ENCODE data around the gene CD58.

Gene CD58

GRCh38 chr1:116508085-116508983 is 62.5 kb downstream of the CD58 start:
- DNase-seq: no peak

- no peak for DNase-seq
These were observed 63.2 kb downstream of the CD58 start for GRCh38 chr1:116507631-116508030.

GRCh38 chr1:116506132-116507004 is 64.5 kb downstream of the CD58 start:
- DNase-seq: no peak

GRCh38 chr1:116504308-116505156 is 66.3 kb downstream of the CD58 start:
- DNase-seq: peak; percentile 98 to 99

- DNase-seq: peak; percentile 21 to 43
These were observed 67.1 kb downstream of the CD58 start for GRCh38 chr1:116503546-116504307.

- DNase-seq: no peak
These were observed 68.0 kb downstream of the CD58 start for GRCh38 chr1:116502671-116503314.

GRCh38 chr1:116501870-116502244 is 69.0 kb downstream of the CD58 start:
- DNase-seq: no peak

GRCh38 chr1:116501125-116501869 is 69.5 kb downstream of the CD58 start:
- no peak for DNase-seq

- DNase-seq: peak; percentile 72 to 87
These were observed 71.8 kb downstream of the CD58 start for GRCh38 chr1:116498789-116499628.

- no peak for DNase-seq
These were observed 73.2 kb downstream of the CD58 start for GRCh38 chr1:116497656-116498055.

- peak in 1 of 2 experiments; percentile 13 for DNase-seq
These were observed 73.9 kb downstream of the CD58 start for GRCh38 chr1:116496898-116497297.

- DNase-seq: peak; percentile 6 to 36
These were observed 74.4 kb downstream of the CD58 start for GRCh38 chr1:116496380-116496779.

GRCh38 chr1:116495535-116495934 is 75.3 kb downstream of the CD58 start:
- DNase-seq: no peak

- DNase-seq: no peak
These were observed 76.1 kb downstream of the CD58 start for GRCh38 chr1:116494745-116495144.

- no peak for DNase-seq
These were observed 76.5 kb downstream of the CD58 start for GRCh38 chr1:116494353-116494692.

- DNase-seq: peak; percentile 24 to 27
These were observed 77.1 kb downstream of the CD58 start for GRCh38 chr1:116493484-116494352.

GRCh38 chr1:116493036-116493435 is 77.8 kb downstream of the CD58 start:
- DNase-seq: no peak

- DNase-seq: peak in 1 of 2 experiments; percentile 14
These were observed 78.4 kb downstream of the CD58 start for GRCh38 chr1:116492358-116492811.

Data from Kasumi-1 (cell line).